A673 (cell line): ENCODE measurements around the gene ASMTL. TPM values are rescaled to one million over a fixed set of nuclear protein-coding genes. Genes with fewer than 3 reads are reported as not detected.

Experiments used
- BruUV-seq: library from RNA; stranded (reverse); fragments of 400-500 nt; replicated peaks from 2 replicates; lab custom pipeline; 2021; lab: Mats Ljungman, UMichigan
- CTCF ChIA-PET: fragments of 300-600 bp; sonication (Branson Sonifier 250); formaldehyde crosslinking; loops from one replicate; lab custom pipeline; 2022; ENCODE audit warnings: antibody characterized with exemption; lab: Charles Lee
- POLR2A ChIA-PET: fragments of 300-600 bp; sonication (Branson Sonifier 250); formaldehyde crosslinking; loops from one replicate; lab custom pipeline; 2022; ENCODE audit warnings: antibody characterized with exemption; ENCODE audit not compliant: low non-redundant PET; lab: Charles Lee
- DNase-seq: peaks from one replicate; pipeline ENCODE4 v3.0.0-alpha.2; 2015; ENCODE audit warnings: low spot score
- H3K27ac ChIP-seq: fragments of 200-600 bp; sonication (generic); 2 replicates; pipeline ENCODE4 v1.5.1; 2016; ENCODE audit warnings: mixed run types, low read depth, mild to moderate bottlenecking, mixed read lengths, antibody characterized with exemption, low read length; ENCODE audit not compliant: poor library complexity, severe bottlenecking
- H3K27me3 ChIP-seq: fragments of 200-600 bp; sonication (generic); replicated peaks from 2 replicates; pipeline ENCODE4 v1.6.1; 2017; ENCODE audit warnings: mixed run types, low read depth, mild to moderate bottlenecking, mixed read lengths, antibody characterized with exemption, low read length; ENCODE audit not compliant: insufficient read depth, poor library complexity
- H3K36me3 ChIP-seq: fragments of 200-600 bp; sonication (generic); 2 replicates; pipeline ENCODE4 v1.6.1; 2016; ENCODE audit warnings: mixed run types, mild to moderate bottlenecking, mixed read lengths, antibody characterized with exemption, low read length; ENCODE audit not compliant: insufficient read depth, poor library complexity, severe bottlenecking
- H3K4me1 ChIP-seq: fragments of 200-600 bp; sonication (generic); 2 replicates; pipeline ENCODE4 v1.6.1; 2017; ENCODE audit warnings: mixed run types, mild to moderate bottlenecking, mixed read lengths, antibody characterized with exemption, low read length; ENCODE audit not compliant: insufficient read depth, poor library complexity, severe bottlenecking
- H3K4me3 ChIP-seq: fragments of 200-600 bp; sonication (generic); 2 replicates; pipeline ENCODE4 v1.5.1; 2016; ENCODE audit warnings: low read depth, mixed run types, mild to moderate bottlenecking, mixed read lengths, low read length; ENCODE audit not compliant: poor library complexity, severe bottlenecking
- H3K9me3 ChIP-seq: fragments of 200-600 bp; sonication (generic); 2 replicates; pipeline ENCODE4 v1.6.1; 2016; ENCODE audit warnings: mixed run types, low read depth, mild to moderate bottlenecking, mixed read lengths, antibody characterized with exemption, low read length; ENCODE audit not compliant: poor library complexity, severe bottlenecking
- CTCF ChIP-seq: fragments of 300-800, 200-600 bp; sonication (generic); conservative IDR thresholded peaks from 2 replicates; pipeline ENCODE4 v1.5.1; 2017; ENCODE audit warnings: low read depth, mild to moderate bottlenecking, antibody characterized with exemption, low read length, moderate library complexity, mixed read lengths
- EZH2 ChIP-seq: fragments of 200-600 bp; sonication (generic); IDR thresholded peaks from 2 replicates; pipeline ENCODE4 v1.6.1; 2017; ENCODE audit warnings: borderline replicate concordance, low read depth, mild to moderate bottlenecking, mixed read lengths, antibody characterized with exemption, low read length; ENCODE audit not compliant: poor library complexity, severe bottlenecking
- intact Hi-C: fragments of 100-400 bp; cut with micrococcal nuclease; formaldehyde crosslinking; loops from one replicate; pipeline ENCODE4 v1.10.0; 2022; ENCODE audit not compliant: unreplicated experiment
- total RNA-seq: library from RNA; stranded (reverse); gene quantifications from 2 replicates; pipeline ENCODE4 v1.2.3, GENCODE V29; 2021

Gene ASMTL
- total RNA-seq, 1 experiment from 2014 or later = 24.9 TPM

- H3K4me3 ChIP-seq = no peak overlapping the region
- H3K27ac ChIP-seq = no peak overlapping the region
- DNase-seq = no peak
- POLR2A ChIA-PET = no interaction called here
- no peaks in the 10 kb centered on the region for H3K9me3 ChIP-seq
- no TSS peak for BruUV-seq
- H3K36me3 ChIP-seq = no peaks in the 10 kb centered on the region
- CTCF ChIA-PET = no interaction called here
- no peaks in the 10 kb centered on the region for H3K27me3 ChIP-seq
- intact Hi-C loops = no loop called here
- no peak for TF ChIP-seq EZH2
- H3K4me1 ChIP-seq = peaks cover 6% of the 10 kb centered on the region
These were observed 34.1 kb upstream of the ASMTL start for GRCh38 chrX:1486749-1487361.

GRCh38 chrX:1486177-1486576 is 33.5 kb upstream of the ASMTL start:
- no peaks in the 10 kb centered on the region for H3K36me3 ChIP-seq
- ChIA-PET CTCF (no interaction called here), POLR2A (no interaction called here)
- no peaks in the 10 kb centered on the region for H3K27me3 ChIP-seq
- H3K4me1 ChIP-seq = peaks cover 13% of the 10 kb centered on the region
- H3K27ac ChIP-seq = no peak overlapping the region
- H3K9me3 ChIP-seq = no peaks in the 10 kb centered on the region
- intact Hi-C loops = no loop called here
- no peak for DNase-seq
- H3K4me3 ChIP-seq = no peak overlapping the region
- BruUV-seq = no TSS peak
- TF ChIP-seq CTCF (no peak), EZH2 (no peak)

GRCh38 chrX:1485033-1485432 is 32.3 kb upstream of the ASMTL start:
- peaks cover 15% of the 10 kb centered on the region for H3K4me1 ChIP-seq
- no peaks in the 10 kb centered on the region for H3K9me3 ChIP-seq
- POLR2A ChIA-PET = no interaction called here
- CTCF ChIA-PET = no interaction called here
- H3K27ac ChIP-seq = no peak overlapping the region
- no peaks in the 10 kb centered on the region for H3K36me3 ChIP-seq
- DNase-seq = no peak
- H3K4me3 ChIP-seq = no peak overlapping the region
- H3K27me3 ChIP-seq = no peaks in the 10 kb centered on the region
- TF ChIP-seq EZH2 (no peak), CTCF (no peak)
- no TSS peak for BruUV-seq
- intact Hi-C loops = no loop called here

GRCh38 chrX:1484638-1485019 is 31.9 kb upstream of the ASMTL start:
- BruUV-seq = no TSS peak
- Histone ChIP-seq H3K36me3 (no peaks in the 10 kb centered on the region), H3K27me3 (no peaks in the 10 kb centered on the region), H3K9me3 (no peaks in the 10 kb centered on the region), H3K27ac (no peak overlapping the region), H3K4me3 (no peak overlapping the region), H3K4me1 (peaks cover 15% of the 10 kb centered on the region)
- DNase-seq = no peak
- CTCF ChIA-PET = no interaction called here
- no peak for TF ChIP-seq CTCF
- no peak for TF ChIP-seq EZH2
- intact Hi-C loops = no loop called here
- POLR2A ChIA-PET = no interaction called here
